Caco-2 (cell line): ENCODE measurements around the gene SLC1A6. TPM values are rescaled to one million over a fixed set of nuclear protein-coding genes. Genes with fewer than 3 reads are reported as not detected.

ENCODE experiments used
- BruUV-seq: library from RNA; stranded (reverse); fragments of 400-500 nt; replicated peaks from 2 replicates; lab custom pipeline; 2021; lab: Mats Ljungman, UMichigan
- CTCF ChIA-PET: fragments of 300-600 bp; sonication (Branson Sonifier 250); formaldehyde crosslinking; loops from one replicate; lab custom pipeline; 2022; ENCODE audit warnings: antibody characterized with exemption; lab: Charles Lee
- POLR2A ChIA-PET: fragments of 300-600 bp; sonication (Branson Sonifier 250); formaldehyde crosslinking; loops from one replicate; lab custom pipeline; 2022; ENCODE audit warnings: antibody characterized with exemption; lab: Charles Lee
- DNase-seq, 2 experiments: peaks; one replicate each; pipeline versions ENCODE4 v3.0.0 to v3.0.0-alpha.2; 2020 to 2022
- H3K27me3 ChIP-seq: replicated peaks from 2 replicates; pipeline ENCODE4 v1.6.0; 2011; ENCODE audit warnings: low read length; ENCODE audit not compliant: control insufficient read depth, insufficient read depth
- H3K36me3 ChIP-seq: 2 replicates; pipeline ENCODE4 v1.5.1; 2011; ENCODE audit warnings: low read length; ENCODE audit not compliant: control insufficient read depth, insufficient read depth
- H3K4me1 ChIP-seq: fragments of 250-450 bp; sonication (Bioruptor Pico); 2 replicates; pipeline ENCODE4 v1.5.1; 2020; ENCODE audit warnings: mild to moderate bottlenecking
- H3K4me3 ChIP-seq: 2 replicates; pipeline ENCODE4 v1.5.1; 2011; ENCODE audit warnings: low read depth, mild to moderate bottlenecking, control low read depth, low read length
- H3K9me3 ChIP-seq: fragments of 250-450 bp; sonication (Bioruptor Pico); 2 replicates; pipeline ENCODE4 v1.5.1; 2020; ENCODE audit warnings: mild to moderate bottlenecking, moderate library complexity
- H3K27ac Mint-ChIP-seq: one replicate; pipeline ENCODE4 v1.8.0; 2022; ENCODE audit warnings: mixed read lengths; ENCODE audit not compliant: unreplicated experiment
- H3K27me3 Mint-ChIP-seq: one replicate; pipeline ENCODE4 v1.8.0; 2022; ENCODE audit warnings: mixed read lengths; ENCODE audit not compliant: insufficient read depth, unreplicated experiment
- H3K36me3 Mint-ChIP-seq: one replicate; pipeline ENCODE4 v1.8.0; 2022; ENCODE audit warnings: mild to moderate bottlenecking, mixed read lengths; ENCODE audit not compliant: insufficient read depth, unreplicated experiment
- H3K4me1 Mint-ChIP-seq: one replicate; pipeline ENCODE4 v1.8.0; 2022; ENCODE audit warnings: low read depth, mixed read lengths; ENCODE audit not compliant: unreplicated experiment
- H3K4me3 Mint-ChIP-seq: one replicate; pipeline ENCODE4 v1.8.0; 2022; ENCODE audit warnings: mild to moderate bottlenecking, moderate library complexity, mixed read lengths; ENCODE audit not compliant: unreplicated experiment
- H3K9me3 Mint-ChIP-seq: one replicate; pipeline ENCODE4 v1.8.0; 2022; ENCODE audit warnings: mixed read lengths; ENCODE audit not compliant: unreplicated experiment
- intact Hi-C: fragments of 100-400 bp; cut with micrococcal nuclease; formaldehyde crosslinking; loops from one replicate; pipeline ENCODE4 v1.10.0; 2022; ENCODE audit not compliant: unreplicated experiment
- total RNA-seq: library from RNA; stranded (reverse); gene quantifications from 2 replicates; pipeline ENCODE4 v1.2.3, GENCODE V29; 2022
- TF ChIP-seq, protein P1 (sequence below), 2 experiments: fragments of 200-600 bp in 1 of 2; IDR thresholded peaks; 1 replicate in 1 of 2; 2 replicates in 1 of 2; pipeline versions ENCODE4 v1.5.1 to v1.8.0; 2011 to 2022; ENCODE audit warnings: antibody characterized with exemption in 1 of 2, control low read depth in 1 of 2, inconsistent platforms in 1 of 2, low read depth in 1 of 2, low read length in 1 of 2, mild to moderate bottlenecking in 1 of 2, moderate library complexity in 1 of 2; ENCODE audit not compliant: insufficient read depth in 1 of 2, severe bottlenecking in 1 of 2, unreplicated experiment in 1 of 2

Gene SLC1A6
- total RNA-seq, 1 experiment from 2014 or later = not detected

GRCh38 chr19:14906711-14907110 is 73.0 kb downstream of the SLC1A6 start:
- intact Hi-C loops = no loop called here
- TF ChIP-seq, protein P1, sequence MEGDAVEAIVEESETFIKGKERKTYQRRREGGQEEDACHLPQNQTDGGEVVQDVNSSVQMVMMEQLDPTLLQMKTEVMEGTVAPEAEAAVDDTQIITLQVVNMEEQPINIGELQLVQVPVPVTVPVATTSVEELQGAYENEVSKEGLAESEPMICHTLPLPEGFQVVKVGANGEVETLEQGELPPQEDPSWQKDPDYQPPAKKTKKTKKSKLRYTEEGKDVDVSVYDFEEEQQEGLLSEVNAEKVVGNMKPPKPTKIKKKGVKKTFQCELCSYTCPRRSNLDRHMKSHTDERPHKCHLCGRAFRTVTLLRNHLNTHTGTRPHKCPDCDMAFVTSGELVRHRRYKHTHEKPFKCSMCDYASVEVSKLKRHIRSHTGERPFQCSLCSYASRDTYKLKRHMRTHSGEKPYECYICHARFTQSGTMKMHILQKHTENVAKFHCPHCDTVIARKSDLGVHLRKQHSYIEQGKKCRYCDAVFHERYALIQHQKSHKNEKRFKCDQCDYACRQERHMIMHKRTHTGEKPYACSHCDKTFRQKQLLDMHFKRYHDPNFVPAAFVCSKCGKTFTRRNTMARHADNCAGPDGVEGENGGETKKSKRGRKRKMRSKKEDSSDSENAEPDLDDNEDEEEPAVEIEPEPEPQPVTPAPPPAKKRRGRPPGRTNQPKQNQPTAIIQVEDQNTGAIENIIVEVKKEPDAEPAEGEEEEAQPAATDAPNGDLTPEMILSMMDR (IDR thresholded peaks at IDR 0.05; ENCODE audit: insufficient read depth in 1 of 2, low read depth in 1 of 2, low read length in 1 of 2, severe bottlenecking in 1 of 2, unreplicated experiment in 1 of 2) = no peak
- no peaks in the 10 kb centered on the region for H3K9me3 ChIP-seq
- H3K4me3 ChIP-seq = no peak overlapping the region
- Mint-ChIP-seq H3K27ac (no peak overlapping the region), H3K4me3 (no peak overlapping the region), H3K27me3 (peaks cover 15% of the 10 kb centered on the region), H3K36me3 (no peaks in the 10 kb centered on the region), H3K9me3 (no peaks in the 10 kb centered on the region), H3K4me1 (no peaks in the 10 kb centered on the region)
- ChIA-PET POLR2A (no interaction called here), CTCF (no interaction called here)
- BruUV-seq = no TSS peak
- no peaks in the 10 kb centered on the region for H3K4me1 ChIP-seq
- H3K27me3 ChIP-seq = no peaks in the 10 kb centered on the region
- no peak for DNase-seq
- no peaks in the 10 kb centered on the region for H3K36me3 ChIP-seq

DNA sequence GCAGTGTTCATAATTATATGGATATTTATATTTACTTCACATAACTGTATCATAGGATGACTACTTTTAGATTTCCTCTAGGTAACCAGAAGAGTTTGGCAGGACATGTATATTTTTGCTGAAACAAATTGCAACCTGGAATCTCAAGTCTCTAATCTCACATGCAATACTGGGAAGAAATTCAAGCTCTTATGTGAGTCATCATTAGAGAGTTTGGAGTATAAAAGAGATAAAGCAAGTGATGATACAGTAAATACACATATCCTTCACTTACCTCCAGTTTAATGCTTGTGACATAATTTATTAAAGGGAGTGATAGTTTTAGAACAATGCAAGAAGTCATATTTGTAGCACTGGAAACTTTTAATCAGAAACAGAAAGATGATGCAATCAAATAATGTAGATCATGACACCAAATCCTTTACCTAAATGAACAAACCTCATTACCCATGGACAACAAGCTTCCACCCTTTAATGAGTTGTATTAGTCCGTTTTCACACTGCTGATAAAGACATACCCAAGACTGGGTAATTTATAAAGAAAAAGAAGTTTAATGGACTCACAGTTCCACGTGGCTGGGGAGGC is 77.9 kb downstream of the SLC1A6 start:
- TF ChIP-seq, protein P1 (IDR thresholded peaks at IDR 0.05; ENCODE audit: insufficient read depth in 1 of 2, low read depth in 1 of 2, low read length in 1 of 2, severe bottlenecking in 1 of 2, unreplicated experiment in 1 of 2) = no peak
- Mint-ChIP-seq H3K9me3 (no peaks in the 10 kb centered on the region), H3K27ac (no peak overlapping the region), H3K4me1 (no peaks in the 10 kb centered on the region), H3K4me3 (no peak overlapping the region), H3K36me3 (no peaks in the 10 kb centered on the region), H3K27me3 (peaks cover 12% of the 10 kb centered on the region)
- Histone ChIP-seq H3K9me3 (no peaks in the 10 kb centered on the region), H3K4me1 (no peaks in the 10 kb centered on the region), H3K27me3 (no peaks in the 10 kb centered on the region), H3K36me3 (no peaks in the 10 kb centered on the region), H3K4me3 (no peak overlapping the region)
- BruUV-seq = no TSS peak
- DNase-seq = no peak
- POLR2A ChIA-PET = no interaction called here
- intact Hi-C loops = no loop called here
- CTCF ChIA-PET = no interaction called here

Other genes with a start within 250 kb of the SLC1A6 start
- gene ADGRE2, start 201.3 kb downstream of the SLC1A6 start, total RNA-seq = 0.23 and 0.26 TPM in 2 replicates
- gene OR7A5, start 144.7 kb downstream of the SLC1A6 start, total RNA-seq = not detected in 2 replicates
- not detected in 2 replicates for gene OR7C1, start 144.7 kb downstream of the SLC1A6 start, total RNA-seq
- gene OR7A10, start 130.9 kb downstream of the SLC1A6 start, total RNA-seq = not detected in 2 replicates
- gene OR7A17, start 93.7 kb downstream of the SLC1A6 start, total RNA-seq = not detected in 2 replicates
- gene OR7C2, start 38.4 kb downstream of the SLC1A6 start, total RNA-seq = not detected in 2 replicates
- gene CASP14, start 69.6 kb upstream of the SLC1A6 start, total RNA-seq = not detected in 2 replicates
- gene OR1I1, start 102.3 kb upstream of the SLC1A6 start, total RNA-seq = not detected in 2 replicates
- gene SYDE1, start 127.5 kb upstream of the SLC1A6 start, total RNA-seq = 4.0 and 4.4 TPM in 2 replicates
- 53.5 and 60.6 TPM in 2 replicates for gene NOTCH3, start 221.1 kb upstream of the SLC1A6 start, total RNA-seq